ENCODE data around the gene TSPAN9. TPM values are rescaled to one million over a fixed set of nuclear protein-coding genes. Genes with fewer than 3 reads are reported as not detected.

Gene TSPAN9
- total and polyA plus RNA-seq, 2 experiments from 2014 or later: 6.0 to 31.5 TPM

DNA sequence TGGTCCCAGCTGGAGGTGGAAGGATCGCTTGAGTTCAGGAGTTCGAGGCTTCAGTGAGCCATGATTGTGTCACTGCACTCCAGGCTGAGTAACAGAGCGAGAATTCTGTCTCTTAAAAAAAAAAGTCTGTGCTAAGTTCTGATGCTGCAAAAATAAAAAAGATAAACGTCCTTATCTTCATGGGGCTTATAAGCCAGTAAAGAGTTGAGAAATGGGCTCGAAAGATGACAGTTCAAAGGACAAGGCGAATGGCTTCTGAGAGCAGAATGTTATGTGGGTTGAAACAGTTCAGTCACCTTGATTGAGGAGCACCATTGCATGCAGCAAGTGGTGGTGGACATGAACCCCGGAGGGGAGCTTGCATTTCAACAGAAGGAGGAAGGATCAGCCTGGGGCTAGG, 4.7 kb downstream of the TSPAN9 start:
- Mint-ChIP-seq H3K27ac (no peak overlapping the region), H3K36me3 (ENCODE audit: low read depth) (peaks cover 13% of the 10 kb centered on the region)

More for the DNA sequence above, 4.7 kb downstream of the TSPAN9 start:
- H3K4me2 ChIP-seq: no peak overlapping the region
- H3K27me3 ChIP-seq (ENCODE audit: insufficient read depth): no peaks in the 10 kb centered on the region
- Mint-ChIP-seq H3K4me1 (peaks cover 39% of the 10 kb centered on the region), H3K27me3 (ENCODE audit: insufficient read depth, low read depth, poor library complexity) (peaks cover 24% of the 10 kb centered on the region), H3K4me3 (no peak overlapping the region), H3K9me3 (peaks cover 3% of the 10 kb centered on the region; the same call in 2 of the 3 replicates)
- H3K4me3 ChIP-seq: no peak overlapping the region
- no peak for ATAC-seq
- H3F3A ChIP-seq (replicated peaks; ENCODE audit: low read depth): 0 out of 2 replicates have a peak, but pooled peaks cover 9% of the 10 kb centered on the region
- H3K36me3 ChIP-seq (ENCODE audit: insufficient read depth): no peaks in the 10 kb centered on the region; the same call in 1 of the 2 replicates
- no peak overlapping the region for H3K27ac ChIP-seq (ENCODE audit: low read depth)
- TF ChIP-seq EZH2phosphoT487 (IDR thresholded peaks at IDR 0.05; ENCODE audit: unreplicated experiment) (no peak), ZNF114 (CRISPR knock-in tag; IDR thresholded peaks at IDR 0.05) (no peak), EZH2 (IDR thresholded peaks at IDR 0.05; ENCODE audit: low read depth, unreplicated experiment) (no peak), POLR2AphosphoS5 (IDR thresholded peaks at IDR 0.05; ENCODE audit: low read depth) (no peak), ZNF462 (CRISPR knock-in tag; IDR thresholded peaks at IDR 0.05) (no peak), CREB1 (CRISPR knock-in tag; IDR thresholded peaks at IDR 0.05; ENCODE audit: low read depth) (no peak), STAT1 (IDR thresholded peaks at IDR 0.05; ENCODE audit: unreplicated experiment) (no peak), CTCF (conservative IDR thresholded peaks at IDR 0.05; ENCODE audit: low read depth in 2 of 2) (no peak)
- TF ChIP-seq, protein P1, sequence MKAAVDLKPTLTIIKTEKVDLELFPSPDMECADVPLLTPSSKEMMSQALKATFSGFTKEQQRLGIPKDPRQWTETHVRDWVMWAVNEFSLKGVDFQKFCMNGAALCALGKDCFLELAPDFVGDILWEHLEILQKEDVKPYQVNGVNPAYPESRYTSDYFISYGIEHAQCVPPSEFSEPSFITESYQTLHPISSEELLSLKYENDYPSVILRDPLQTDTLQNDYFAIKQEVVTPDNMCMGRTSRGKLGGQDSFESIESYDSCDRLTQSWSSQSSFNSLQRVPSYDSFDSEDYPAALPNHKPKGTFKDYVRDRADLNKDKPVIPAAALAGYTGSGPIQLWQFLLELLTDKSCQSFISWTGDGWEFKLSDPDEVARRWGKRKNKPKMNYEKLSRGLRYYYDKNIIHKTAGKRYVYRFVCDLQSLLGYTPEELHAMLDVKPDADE (IDR thresholded peaks at IDR 0.05): no peak
- peaks cover 12% of the 10 kb centered on the region; the same call in 1 of the 2 replicates for H4K20me1 ChIP-seq (replicated peaks; ENCODE audit: insufficient read depth)
- H3K4me1 ChIP-seq (ENCODE audit: insufficient read depth): peaks cover 27% of the 10 kb centered on the region
- peaks cover 11% of the 10 kb centered on the region for H3K79me2 ChIP-seq (replicated peaks; ENCODE audit: insufficient read depth)
- no peak for DNase-seq (ENCODE audit: low spot score)
- no peak overlapping the region for H2AFZ ChIP-seq
- no peaks in the 10 kb centered on the region for H3K9me2 ChIP-seq (ENCODE audit: insufficient read depth)
